CD4-positive, alpha-beta T cell treated with Interleukin-10 for 1 hour (primary cell): ENCODE data around the gene WFDC5.
"Not testable (repeated sequence)": the region's sequence is repeated elsewhere in the genome, so short reads cannot be mapped to it uniquely, and the experiment has no call there.

Experiments
- DNase-seq: peaks from one replicate; pipeline ENCODE4 v3.0.0-alpha.2; 2020

The WFDC5 gene

DNA sequence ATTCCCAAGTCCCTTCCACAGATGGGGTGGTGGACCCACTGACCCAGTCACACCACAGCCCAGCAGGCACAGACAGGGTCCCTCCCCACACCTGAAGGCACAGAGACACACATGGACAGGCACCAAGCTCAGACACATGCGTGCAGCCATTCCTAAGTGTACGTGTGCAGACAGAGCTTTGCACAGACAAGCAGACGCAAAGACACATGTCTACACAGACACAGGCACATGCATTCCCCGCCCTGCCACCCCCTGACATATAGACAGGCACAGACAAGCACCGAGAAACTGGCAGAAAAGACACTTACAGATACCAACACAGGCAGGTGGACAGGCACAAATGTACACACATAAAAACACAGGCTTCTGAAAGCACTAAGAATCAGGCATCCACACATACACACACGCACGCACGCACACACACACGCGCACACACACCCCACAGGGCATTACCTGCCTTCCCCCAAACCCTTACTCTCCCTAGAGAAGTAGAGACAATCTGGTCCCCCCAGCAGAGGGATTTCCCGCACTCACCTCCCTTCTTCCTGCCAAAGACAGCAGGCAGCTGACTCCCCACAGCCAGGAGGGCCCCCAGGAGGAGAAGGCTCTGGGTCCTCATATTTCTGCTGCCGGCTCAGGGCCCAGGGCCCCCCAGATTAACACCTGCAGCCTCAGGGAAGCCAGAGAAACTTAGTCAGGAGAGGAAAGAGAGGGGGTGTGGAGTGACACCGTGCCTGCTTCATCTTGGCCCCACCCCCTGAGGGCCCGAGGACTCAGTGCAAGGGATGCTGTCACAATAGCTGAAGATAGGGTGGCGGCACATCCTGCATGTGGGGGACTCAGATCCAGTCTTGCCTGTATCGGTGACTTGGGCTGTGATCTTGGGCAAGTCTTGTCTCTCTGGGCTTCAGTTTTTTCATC is at the start of gene WFDC5:
Gene WFDC5 (minus strand): TSS at position 710 of the 921 bp plus-strand sequence. CDS start 91 bp downstream, at position 619.
- DNase-seq: no peak

- DNase-seq: no peak
Observed at GRCh38 chr20:45163083-45163803, 48.3 kb upstream of the WFDC5 start.

GRCh38 chr20:45157962-45158361 is 43.0 kb upstream of the WFDC5 start:
- no peak for DNase-seq

DNA sequence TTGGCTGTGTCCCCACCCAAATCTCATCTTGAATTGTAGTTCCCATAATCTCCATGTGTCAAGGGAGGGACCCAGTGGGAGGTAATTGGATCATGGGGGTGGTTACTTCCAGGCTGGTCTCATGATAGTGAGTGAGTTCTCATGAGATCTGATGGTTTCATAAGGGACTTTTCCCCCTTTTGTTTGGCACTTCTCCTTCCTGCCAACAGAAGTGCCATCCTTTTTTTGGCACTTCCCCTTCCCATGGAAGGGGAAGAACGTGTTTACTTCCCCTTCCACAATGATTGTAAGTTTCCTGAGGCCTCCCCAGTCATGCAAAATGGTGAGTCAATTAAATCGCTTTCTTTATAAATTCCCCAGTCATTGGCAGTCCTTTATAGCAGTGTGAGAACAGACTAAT is 41.7 kb upstream of the WFDC5 start:
- no peak for DNase-seq

DNA sequence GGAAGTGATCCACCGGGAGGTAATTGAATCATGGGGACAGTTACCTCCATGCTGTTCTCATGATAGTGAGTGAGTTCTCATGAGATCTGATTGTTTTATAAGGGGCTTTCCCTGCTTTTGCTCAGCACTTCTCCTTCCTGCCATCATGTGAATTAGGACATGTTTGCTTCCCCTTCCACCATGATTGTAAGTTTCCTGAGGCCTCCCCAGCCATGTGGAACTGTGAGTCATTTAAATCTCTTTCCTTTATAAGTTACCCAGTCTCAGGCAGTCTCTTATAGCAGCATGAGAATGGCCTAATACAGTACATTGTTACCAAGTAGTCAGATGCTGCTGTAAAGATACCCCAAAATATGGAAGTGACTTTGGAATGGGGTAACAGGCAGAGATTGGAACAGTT is 39.8 kb upstream of the WFDC5 start:
- not testable (repeated sequence) for DNase-seq

- DNase-seq: no peak
Observed at GRCh38 chr20:45154183-45154582, 39.2 kb upstream of the WFDC5 start.

DNA sequence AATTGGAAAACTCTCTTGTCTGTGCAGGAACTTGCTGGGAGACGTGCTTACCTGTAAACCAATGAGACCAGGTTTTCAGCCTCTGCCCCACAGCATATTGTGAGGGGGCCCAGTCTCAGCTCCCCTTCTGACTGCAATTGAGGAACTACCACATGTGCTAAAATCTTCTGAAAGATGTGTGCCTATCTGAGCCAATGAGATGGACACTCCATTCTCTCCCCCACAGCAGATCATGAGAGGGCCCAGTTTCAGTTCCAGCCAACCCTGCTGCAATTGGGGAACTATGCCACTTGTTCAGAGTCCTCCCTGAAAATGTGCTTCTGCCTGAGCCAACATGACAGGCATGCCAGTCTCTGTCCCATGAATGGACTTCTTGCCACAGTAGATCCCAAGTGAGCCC is 38.8 kb upstream of the WFDC5 start:
- peak; percentile 11 for DNase-seq

- DNase-seq: no peak
Observed at GRCh38 chr20:45153147-45153546, 38.2 kb upstream of the WFDC5 start.

GRCh38 chr20:45152405-45152804 is 37.4 kb upstream of the WFDC5 start:
- no peak for DNase-seq

DNA sequence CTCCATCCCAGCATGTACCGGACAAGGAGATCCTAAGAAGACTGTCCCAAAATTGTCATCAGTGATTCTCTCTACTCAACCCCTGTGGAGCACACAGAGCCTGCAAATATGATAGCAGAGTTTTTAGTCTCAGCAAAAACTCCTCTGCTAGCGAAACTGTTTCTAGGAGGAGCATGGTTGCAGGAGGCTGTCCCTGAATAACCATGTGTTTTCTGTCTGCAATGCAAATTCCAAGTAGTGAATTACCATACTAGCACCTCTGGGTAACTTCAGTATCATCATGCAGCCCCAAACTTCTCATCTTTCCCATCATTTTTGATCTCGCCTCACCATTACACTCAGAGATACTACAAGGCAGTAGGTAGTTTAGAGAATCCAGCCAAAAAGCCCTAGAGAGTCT is 34.1 kb upstream of the WFDC5 start:
- DNase-seq: no peak

GRCh38 chr20:45140836-45141235 is 25.9 kb upstream of the WFDC5 start:
- DNase-seq: no peak

GRCh38 chr20:45139733-45140375 is 24.9 kb upstream of the WFDC5 start:
- DNase-seq: not testable (repeated sequence)

DNA sequence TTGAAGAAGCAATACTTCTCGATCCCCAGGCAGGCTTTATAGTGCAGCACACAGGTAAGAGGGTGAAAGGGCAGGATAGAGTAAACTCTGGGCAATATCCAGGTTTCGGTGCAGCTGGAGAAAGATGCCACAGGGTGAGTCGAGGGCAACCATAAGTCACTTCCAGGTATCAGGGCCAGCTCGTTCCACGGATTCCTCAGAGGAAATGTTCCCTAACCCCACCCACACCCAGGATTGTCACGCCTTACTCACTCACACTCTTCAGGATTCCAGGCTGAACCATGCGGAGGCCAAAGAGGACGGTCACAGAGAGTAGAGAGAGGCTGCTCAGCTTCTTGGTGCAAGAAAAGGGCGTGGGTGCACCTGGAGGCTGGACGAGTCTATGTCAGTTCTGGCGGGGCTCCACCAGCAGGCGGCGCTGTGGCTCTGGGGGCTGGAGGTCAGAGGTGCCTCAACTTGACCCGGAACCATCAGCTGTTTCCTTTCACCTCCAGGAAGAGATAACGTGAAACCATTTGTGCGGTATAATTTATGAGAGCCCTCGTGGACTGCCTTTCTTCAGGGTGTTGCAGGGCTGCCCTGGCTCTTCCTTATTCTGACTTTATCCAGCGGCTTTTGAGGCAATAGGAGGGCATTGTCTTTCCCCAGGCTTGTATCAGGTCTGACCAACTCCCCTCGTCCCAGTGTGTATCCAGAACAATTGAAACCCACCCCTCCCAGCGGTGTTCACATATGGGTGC is 23.8 kb upstream of the WFDC5 start:
- peak; percentile 31 for DNase-seq

DNA sequence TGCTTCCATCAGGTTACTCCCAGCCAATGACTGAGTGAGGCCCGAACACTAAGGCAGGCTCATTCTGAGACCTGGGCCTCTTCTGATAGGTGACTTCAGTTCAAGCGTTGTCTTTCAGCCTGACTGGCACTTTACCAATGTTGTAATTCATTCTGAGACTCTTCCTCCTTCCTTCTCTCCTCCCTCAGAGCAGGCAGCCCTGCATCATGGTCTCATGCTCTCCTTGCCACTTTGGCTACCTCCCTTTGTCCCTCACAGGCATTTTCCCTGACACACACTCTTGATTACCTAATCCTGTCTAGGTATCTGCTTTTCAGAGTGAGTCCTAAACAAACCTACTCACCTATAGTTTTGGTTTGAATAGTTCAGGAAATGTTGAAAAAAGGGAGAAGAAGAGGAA is 21.9 kb upstream of the WFDC5 start:
- no peak for DNase-seq

- no peak for DNase-seq
Observed at GRCh38 chr20:45128099-45128498, 13.1 kb upstream of the WFDC5 start.

- no peak for DNase-seq
Observed at GRCh38 chr20:45124365-45124764, 9.4 kb upstream of the WFDC5 start, which contains the start of gene WFDC12. Gene WFDC12, minus strand, starts transcription at chr20:45124465. Its CDS starts 18 bp downstream, at chr20:45124447.

GRCh38 chr20:45121388-45121787 is 6.4 kb upstream of the WFDC5 start:
- no peak for DNase-seq

- DNase-seq: no peak
Observed at GRCh38 chr20:45119556-45120266, 4.7 kb upstream of the WFDC5 start.

- DNase-seq: no peak
Observed at GRCh38 chr20:45118028-45118427, 3.1 kb upstream of the WFDC5 start.

DNA sequence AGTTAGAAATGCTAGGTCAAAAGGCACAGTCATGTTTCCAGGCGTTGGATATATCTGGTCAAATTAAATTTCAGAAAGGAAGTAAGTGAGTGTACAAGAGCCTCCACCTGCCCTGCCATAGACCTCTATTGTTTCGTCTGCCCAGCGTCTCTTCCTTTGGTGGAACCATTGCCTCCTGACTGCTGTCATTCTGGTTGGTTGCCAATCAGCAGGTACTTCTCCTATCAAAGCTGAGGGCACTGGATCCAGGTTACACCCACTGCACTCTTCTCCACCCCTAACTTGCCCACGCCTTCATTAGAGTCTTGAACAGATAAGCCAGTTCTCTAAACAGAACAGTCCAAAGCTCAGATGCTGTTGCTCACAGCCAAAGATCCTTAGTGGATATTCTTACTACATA is 2.6 kb upstream of the WFDC5 start:
- no peak for DNase-seq

GRCh38 chr20:45115829-45116228 is 855 bp upstream of the WFDC5 start:
- no peak for DNase-seq

GRCh38 chr20:45115386-45115774 is 406 bp upstream of the WFDC5 start:
- DNase-seq: no peak
